HepG2 (cell line): ENCODE measurements around the gene ATP6V0D1. TPM values are rescaled to one million over a fixed set of nuclear protein-coding genes. Genes with fewer than 3 reads are reported as not detected.
A peak's percentile ranks its signal among the peaks of the same experiment; 100 is the strongest.

Source experiments
- AGO2 ChIP-seq: fragments of 200-400 bp; formaldehyde crosslinking; optimal IDR thresholded peaks from 2 replicates; pipeline ENCODE3; 2017; ENCODE audit warnings: mild to moderate bottlenecking, low read depth, low read length, moderate library complexity
- CCAR2 ChIP-seq: fragments of 200-400 bp; formaldehyde crosslinking; optimal IDR thresholded peaks from 2 replicates; pipeline ENCODE3; 2018; ENCODE audit warnings: low read depth, mild to moderate bottlenecking, low read length, moderate library complexity
- MAZ ChIP-seq, 2 experiments: sonication (generic) in 1 of 2; formaldehyde crosslinking in 1 of 2; IDR thresholded peaks; 2 replicates each; pipeline versions ENCODE4 v1.5.0 to v1.6.1; 2012 to 2020; ENCODE audit warnings: low read depth in 2 of 2, mild to moderate bottlenecking in 2 of 2, borderline replicate concordance in 1 of 2, improper control_type of control experiment in 1 of 2, low read length in 1 of 2, missing genetic modification reagents in 1 of 2, moderate library complexity in 1 of 2
- MTERF4 ChIP-seq: sonication (generic); formaldehyde crosslinking; IDR thresholded peaks from 2 replicates; pipeline ENCODE4 v1.8.0; 2023; ENCODE audit warnings: mild to moderate bottlenecking, missing genetic modification reagents
- PAXIP1 ChIP-seq: sonication (generic); formaldehyde crosslinking; conservative IDR thresholded peaks from 2 replicates; pipeline ENCODE4 v1.4.0; 2020; ENCODE audit warnings: mild to moderate bottlenecking, missing genetic modification reagents, moderate library complexity
- SALL1 ChIP-seq: sonication (generic); formaldehyde crosslinking; IDR thresholded peaks from 2 replicates; pipeline ENCODE4 v1.8.0; 2022; ENCODE audit warnings: mild to moderate bottlenecking, missing genetic modification reagents
- ZBTB25 ChIP-seq: IDR thresholded peaks from 2 replicates; pipeline ENCODE4 v1.6.1; 2018; ENCODE audit warnings: missing genetic modification reagents
- ZC3H4 ChIP-seq: sonication (generic); formaldehyde crosslinking; IDR thresholded peaks from 2 replicates; pipeline ENCODE4 v1.4.0; 2020; ENCODE audit warnings: missing genetic modification reagents, borderline replicate concordance
- ZKSCAN1 ChIP-seq: fragments of 150-350 bp; IDR thresholded peaks from 2 replicates; pipeline ENCODE4 v1.6.1; 2014; ENCODE audit warnings: low read length
- ZMYM2 ChIP-seq: sonication (generic); formaldehyde crosslinking; IDR thresholded peaks from 2 replicates; pipeline ENCODE4 v1.8.0; 2022; ENCODE audit warnings: mild to moderate bottlenecking, missing genetic modification reagents
- ZNF281 ChIP-seq: sonication (generic); formaldehyde crosslinking; IDR thresholded peaks from 2 replicates; pipeline ENCODE4 v1.4.0; 2020; ENCODE audit warnings: missing genetic modification reagents, borderline replicate concordance
- ZNF777 ChIP-seq: sonication (generic); formaldehyde crosslinking; IDR thresholded peaks from 2 replicates; pipeline ENCODE4 v1.4.0; 2020; ENCODE audit warnings: missing genetic modification reagents
- ZSCAN21 ChIP-seq: sonication (generic); formaldehyde crosslinking; IDR thresholded peaks from 2 replicates; pipeline ENCODE4 v1.8.0; 2022; ENCODE audit warnings: mild to moderate bottlenecking, missing genetic modification reagents, moderate library complexity, borderline replicate concordance
- polyA plus RNA-seq, 8 experiments: library from polyadenylated mRNA; depleted of rRNA in 3 of 8; stranded (reverse) in 7 of 8; unstranded in 1 of 8; fragments of >200 nt; fragmentation: Illumina TruSeq in 4 of 8; extraction: Trizol in 4 of 8; gene quantifications; 2 replicates each; pipeline versions ENCODE4 v1.2.1 to v1.2.3, GENCODE V29; 2011 to 2016; ENCODE audit warnings: low read depth in 4 of 8, missing spikeins in 1 of 8, mixed read lengths in 1 of 8; ENCODE audit not compliant: insufficient read depth in 1 of 8
- total RNA-seq, 5 experiments: library from RNA; depleted of rRNA; stranded (reverse); fragments of >200 nt; fragmentation: Illumina TruSeq; extraction: Trizol; gene quantifications; 2 replicates each; pipeline ENCODE4 v1.2.3, GENCODE V29; 2016; ENCODE audit warnings: low read depth in 1 of 5
- TF ChIP-seq, protein P1 (sequence below): sonication (generic); formaldehyde crosslinking; IDR thresholded peaks from 2 replicates; pipeline ENCODE4 v1.5.0; 2020; ENCODE audit warnings: mild to moderate bottlenecking, missing genetic modification reagents
- TF ChIP-seq, protein P2 (sequence below): sonication (generic); formaldehyde crosslinking; IDR thresholded peaks from 2 replicates; pipeline ENCODE4 v1.5.1; 2020; ENCODE audit warnings: missing genetic modification reagents, mild to moderate bottlenecking, borderline replicate concordance

ATP6V0D1 gene
- total and polyA plus RNA-seq, 2 of the 13 experiments (the other 11 are each of a cell fraction or from before 2014, with no cell fraction given), result 51.1 to 61.3 TPM

DNA sequence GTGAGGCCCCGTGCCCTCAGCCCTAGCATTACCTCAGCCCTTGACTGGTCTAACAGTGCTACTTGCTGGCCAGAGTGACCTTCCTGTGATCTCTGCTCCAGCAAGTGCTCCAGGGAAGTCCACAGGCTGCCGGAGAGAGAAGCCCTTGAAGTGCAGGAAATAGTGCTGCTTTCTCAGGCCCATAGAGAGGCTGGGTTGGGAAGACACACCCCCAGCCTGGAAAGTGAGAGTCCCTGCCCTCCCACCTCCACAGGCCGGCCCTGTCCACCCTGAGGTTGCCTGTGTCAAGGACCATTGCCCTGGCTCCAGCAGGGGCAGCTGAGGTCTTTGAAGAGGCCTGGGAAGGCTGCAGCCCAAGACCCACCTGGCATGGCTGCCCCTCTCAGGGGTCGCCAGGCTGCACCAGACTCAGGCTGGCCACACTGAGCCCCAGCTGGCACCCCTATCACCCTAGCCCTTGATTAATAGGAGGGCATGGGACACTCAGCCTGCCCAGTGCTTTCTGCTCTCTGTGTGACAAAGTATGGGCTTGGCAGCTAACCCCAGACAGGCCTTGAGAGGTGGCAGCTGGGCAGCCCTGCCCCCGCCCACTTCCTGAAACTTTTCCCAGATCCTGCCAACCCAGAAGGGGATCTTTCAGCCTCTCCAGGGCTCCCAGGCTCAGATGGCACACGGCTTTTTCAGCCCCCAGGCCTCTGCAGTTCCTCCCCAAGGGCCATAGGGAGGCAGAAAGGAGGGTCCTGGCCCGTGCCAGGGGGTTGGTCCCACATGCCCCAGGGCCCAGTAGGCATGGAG lies 21.7 kb downstream of the ATP6V0D1 start (continued):
- TF ChIP-seq MTERF4 (CRISPR knock-in tag) (no peak), ZC3H4 (CRISPR knock-in tag) (no peak), ZNF281 (CRISPR knock-in tag) (no peak), ZMYM2 (no peak), CCAR2 (no peak), ZBTB25 (CRISPR knock-in tag) (no peak), ZNF777 (CRISPR knock-in tag) (no peak), AGO2 (no peak), SALL1 (peak; percentile 61), ZKSCAN1 (no peak), ZSCAN21 (CRISPR knock-in tag) (no peak), MAZ (IDR thresholded peaks at IDR 0.05; ENCODE audit: borderline replicate concordance, low read depth, low read length) (no peak), MAZ (CRISPR knock-in tag; IDR thresholded peaks at IDR 0.05; ENCODE audit: low read depth) (no peak), PAXIP1 (CRISPR knock-in tag) (peak; percentile 61; the same call in 1 of the 2 replicates)
- TF ChIP-seq, protein P1, sequence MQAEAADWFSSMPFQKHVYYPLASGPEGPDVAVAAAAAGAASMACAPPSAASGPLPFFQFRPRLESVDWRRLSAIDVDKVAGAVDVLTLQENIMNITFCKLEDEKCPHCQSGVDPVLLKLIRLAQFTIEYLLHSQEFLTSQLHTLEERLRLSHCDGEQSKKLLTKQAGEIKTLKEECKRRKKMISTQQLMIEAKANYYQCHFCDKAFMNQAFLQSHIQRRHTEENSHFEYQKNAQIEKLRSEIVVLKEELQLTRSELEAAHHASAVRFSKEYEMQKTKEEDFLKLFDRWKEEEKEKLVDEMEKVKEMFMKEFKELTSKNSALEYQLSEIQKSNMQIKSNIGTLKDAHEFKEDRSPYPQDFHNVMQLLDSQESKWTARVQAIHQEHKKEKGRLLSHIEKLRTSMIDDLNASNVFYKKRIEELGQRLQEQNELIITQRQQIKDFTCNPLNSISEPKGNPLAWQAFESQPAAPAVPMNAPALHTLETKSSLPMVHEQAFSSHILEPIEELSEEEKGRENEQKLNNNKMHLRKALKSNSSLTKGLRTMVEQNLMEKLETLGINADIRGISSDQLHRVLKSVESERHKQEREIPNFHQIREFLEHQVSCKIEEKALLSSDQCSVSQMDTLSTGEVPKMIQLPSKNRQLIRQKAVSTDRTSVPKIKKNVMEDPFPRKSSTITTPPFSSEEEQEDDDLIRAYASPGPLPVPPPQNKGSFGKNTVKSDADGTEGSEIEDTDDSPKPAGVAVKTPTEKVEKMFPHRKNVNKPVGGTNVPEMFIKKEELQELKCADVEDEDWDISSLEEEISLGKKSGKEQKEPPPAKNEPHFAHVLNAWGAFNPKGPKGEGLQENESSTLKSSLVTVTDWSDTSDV (CRISPR knock-in tag), result no peak
- TF ChIP-seq, protein P2, sequence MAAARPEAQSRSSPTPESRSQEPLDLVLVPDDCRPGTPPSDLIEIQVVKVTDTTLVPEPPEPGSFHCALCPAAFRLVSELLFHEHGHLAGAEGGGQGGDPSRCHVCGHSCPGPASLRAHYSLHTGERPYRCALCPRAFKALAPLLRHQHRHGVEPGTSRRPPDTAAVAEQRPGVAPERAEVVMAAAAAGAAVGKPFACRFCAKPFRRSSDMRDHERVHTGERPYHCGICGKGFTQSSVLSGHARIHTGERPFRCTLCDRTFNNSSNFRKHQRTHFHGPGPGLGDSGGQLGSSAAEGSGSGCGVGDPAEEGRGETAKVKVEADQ (CRISPR knock-in tag), result no peak
